H7 (cell line): ENCODE measurements around the gene EPB41. TPM values are rescaled to one million over a fixed set of nuclear protein-coding genes. Genes with fewer than 3 reads are reported as not detected.
A peak's percentile ranks its signal among the peaks of the same experiment; 100 is the strongest.
"Not testable (repeated sequence)": the region's sequence is repeated elsewhere in the genome, so short reads cannot be mapped to it uniquely, and the experiment has no call there.

Experiments
- DNase-seq: peaks from one replicate; pipeline ENCODE4 v3.0.0; 2012
- H3K27me3 ChIP-seq: 2 replicates; pipeline ENCODE4 v1.6.0; 2011; ENCODE audit warnings: mild to moderate bottlenecking, low read length; ENCODE audit not compliant: control insufficient read depth, insufficient read depth
- H3K36me3 ChIP-seq: replicated peaks from 2 replicates; pipeline ENCODE4 v1.5.1; 2011; ENCODE audit warnings: low read length; ENCODE audit not compliant: control insufficient read depth, insufficient read depth
- H3K4me3 ChIP-seq: 2 replicates; pipeline ENCODE4 v1.5.1; 2011; ENCODE audit warnings: low read depth, mild to moderate bottlenecking, control low read depth, low read length, moderate library complexity; ENCODE audit not compliant: insufficient read depth
- total RNA-seq: library from RNA; depleted of rRNA; stranded (reverse); fragments of >200 nt; shearing (Covaris generic); gene quantifications from 2 replicates; pipeline ENCODE4 v1.2.3, GENCODE V29; 2014

The EPB41 gene
- total RNA-seq, 1 experiment from 2014 or later, result 58.7 TPM

GRCh38 chr1:29134695-29135028 lies 220.3 kb downstream of the EPB41 start:
- no peak for DNase-seq
- Histone ChIP-seq H3K36me3 (no peaks in the 10 kb centered on the region), H3K27me3 (no peaks in the 10 kb centered on the region), H3K4me3 (no peak overlapping the region)

GRCh38 chr1:29136391-29136915 lies 222.1 kb downstream of the EPB41 start:
- DNase-seq, result peak; percentile 77
- no peaks in the 10 kb centered on the region for H3K36me3 ChIP-seq
- no peak overlapping the region for H3K4me3 ChIP-seq
- no peaks in the 10 kb centered on the region for H3K27me3 ChIP-seq

GRCh38 chr1:29142714-29143113 lies 228.3 kb downstream of the EPB41 start:
- no peak overlapping the region for H3K4me3 ChIP-seq
- no peak for DNase-seq
- H3K27me3 ChIP-seq, result no peaks in the 10 kb centered on the region
- H3K36me3 ChIP-seq, result peaks cover 1% of the 10 kb centered on the region

GRCh38 chr1:29144178-29144577 lies 229.8 kb downstream of the EPB41 start:
- peaks cover 13% of the 10 kb centered on the region for H3K36me3 ChIP-seq
- H3K27me3 ChIP-seq, result no peaks in the 10 kb centered on the region
- no peak overlapping the region for H3K4me3 ChIP-seq
- no peak for DNase-seq

GRCh38 chr1:29145739-29146437 lies 231.5 kb downstream of the EPB41 start:
- peaks cover 21% of the 10 kb centered on the region for H3K36me3 ChIP-seq
- H3K27me3 ChIP-seq, result no peaks in the 10 kb centered on the region
- no peak for DNase-seq
- no peak overlapping the region for H3K4me3 ChIP-seq

GRCh38 chr1:29148656-29149491 lies 234.5 kb downstream of the EPB41 start:
- no peak overlapping the region for H3K4me3 ChIP-seq
- H3K27me3 ChIP-seq, result no peaks in the 10 kb centered on the region
- peaks cover 39% of the 10 kb centered on the region for H3K36me3 ChIP-seq
- no peak for DNase-seq

- peaks cover 46% of the 10 kb centered on the region for H3K36me3 ChIP-seq
- H3K4me3 ChIP-seq, DNase-seq, H3K27me3 ChIP-seq: not testable (repeated sequence)
Measured at GRCh38 chr1:29150346-29150745, 236.0 kb downstream of the EPB41 start.

GRCh38 chr1:29152046-29152805 lies 237.9 kb downstream of the EPB41 start:
- no peak for DNase-seq
- Histone ChIP-seq H3K36me3 (peaks cover 52% of the 10 kb centered on the region), H3K27me3 (no peaks in the 10 kb centered on the region), H3K4me3 (no peak overlapping the region)

GRCh38 chr1:29156543-29157268 lies 242.3 kb downstream of the EPB41 start:
- no peak for DNase-seq
- H3K36me3 ChIP-seq, result peaks cover 46% of the 10 kb centered on the region
- H3K27me3 ChIP-seq, result no peaks in the 10 kb centered on the region
- H3K4me3 ChIP-seq, result no peak overlapping the region

- Histone ChIP-seq H3K36me3 (peaks cover 42% of the 10 kb centered on the region), H3K4me3 (no peak overlapping the region), H3K27me3 (no peaks in the 10 kb centered on the region)
- no peak for DNase-seq
Measured at GRCh38 chr1:29157269-29157601, 242.9 kb downstream of the EPB41 start.

- no peak for DNase-seq
- H3K36me3 ChIP-seq, result peaks cover 28% of the 10 kb centered on the region
- H3K27me3 ChIP-seq, result no peaks in the 10 kb centered on the region
- no peak overlapping the region for H3K4me3 ChIP-seq
Measured at GRCh38 chr1:29159773-29160172, 245.4 kb downstream of the EPB41 start.

GRCh38 chr1:29162025-29162424 lies 247.7 kb downstream of the EPB41 start:
- H3K36me3 ChIP-seq, result peaks cover 22% of the 10 kb centered on the region
- no peak overlapping the region for H3K4me3 ChIP-seq
- no peak for DNase-seq

GRCh38 chr1:29162476-29163138 lies 248.2 kb downstream of the EPB41 start:
- no peaks in the 10 kb centered on the region for H3K27me3 ChIP-seq
- H3K36me3 ChIP-seq, result peaks cover 19% of the 10 kb centered on the region
- no peak overlapping the region for H3K4me3 ChIP-seq
- no peak for DNase-seq

More at GRCh38 chr1:29162025-29162424, 247.7 kb downstream of the EPB41 start:
- no peaks in the 10 kb centered on the region for H3K27me3 ChIP-seq

- DNase-seq, result no peak
- Histone ChIP-seq H3K4me3 (no peak overlapping the region), H3K36me3 (peaks cover 10% of the 10 kb centered on the region)
Measured at GRCh38 chr1:29164588-29164987, 250.2 kb downstream of the EPB41 start.

More at GRCh38 chr1:29164588-29164987, 250.2 kb downstream of the EPB41 start:
- H3K27me3 ChIP-seq, result no peaks in the 10 kb centered on the region
